Body of pancreas (tissue), 4 donors: ENCODE results near the gene CR2.

Experiments
- POLR2A ChIP-seq, 3 donors: fragments of 450-650 bp; IDR thresholded peaks; one replicate each; pipeline ENCODE4 v1.6.1; 2016; ENCODE audit warnings: antibody characterized with exemption in 3 of 3, mild to moderate bottlenecking in 2 of 3
- TF ChIP-seq, protein P1 (sequence below), 7 experiments: fragments of 450-650 bp in 4 of 7; fragments of 200-600 bp in 3 of 7; sonication (generic) in 3 of 7; IDR thresholded peaks; one replicate each; pipeline ENCODE4 v1.5.1; 2016 to 2019; ENCODE audit warnings: antibody characterized with exemption in 7 of 7

DNA sequence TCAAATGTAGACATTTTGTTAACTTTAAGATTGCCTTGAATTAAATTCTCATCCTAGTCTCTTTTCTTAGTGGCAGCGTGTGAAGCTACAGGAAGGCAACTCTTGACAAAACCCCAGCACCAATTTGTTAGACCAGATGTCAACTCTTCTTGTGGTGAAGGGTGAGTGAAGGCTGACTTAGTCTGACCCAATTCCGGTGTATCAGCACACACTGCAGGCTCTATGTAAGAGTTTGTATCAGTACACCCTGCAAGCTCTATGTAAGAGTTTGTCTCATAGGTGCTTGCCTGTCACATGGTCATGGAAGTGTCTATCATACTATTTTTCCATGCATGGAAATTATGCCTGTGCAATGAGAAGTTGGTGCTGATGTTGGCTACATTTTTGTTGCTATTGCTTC, 16.8 kb downstream of the CR2 start:
- no peak for TF ChIP-seq POLR2A (IDR thresholded peaks at IDR 0.05)
- TF ChIP-seq, protein P1, sequence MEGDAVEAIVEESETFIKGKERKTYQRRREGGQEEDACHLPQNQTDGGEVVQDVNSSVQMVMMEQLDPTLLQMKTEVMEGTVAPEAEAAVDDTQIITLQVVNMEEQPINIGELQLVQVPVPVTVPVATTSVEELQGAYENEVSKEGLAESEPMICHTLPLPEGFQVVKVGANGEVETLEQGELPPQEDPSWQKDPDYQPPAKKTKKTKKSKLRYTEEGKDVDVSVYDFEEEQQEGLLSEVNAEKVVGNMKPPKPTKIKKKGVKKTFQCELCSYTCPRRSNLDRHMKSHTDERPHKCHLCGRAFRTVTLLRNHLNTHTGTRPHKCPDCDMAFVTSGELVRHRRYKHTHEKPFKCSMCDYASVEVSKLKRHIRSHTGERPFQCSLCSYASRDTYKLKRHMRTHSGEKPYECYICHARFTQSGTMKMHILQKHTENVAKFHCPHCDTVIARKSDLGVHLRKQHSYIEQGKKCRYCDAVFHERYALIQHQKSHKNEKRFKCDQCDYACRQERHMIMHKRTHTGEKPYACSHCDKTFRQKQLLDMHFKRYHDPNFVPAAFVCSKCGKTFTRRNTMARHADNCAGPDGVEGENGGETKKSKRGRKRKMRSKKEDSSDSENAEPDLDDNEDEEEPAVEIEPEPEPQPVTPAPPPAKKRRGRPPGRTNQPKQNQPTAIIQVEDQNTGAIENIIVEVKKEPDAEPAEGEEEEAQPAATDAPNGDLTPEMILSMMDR (IDR thresholded peaks at IDR 0.05): no peak
